Glutamatergic neuron (in vitro differentiated cells): Measurements from ENCODE around the gene PRDM1. TPM values are rescaled to one million over a fixed set of nuclear protein-coding genes. Genes with fewer than 3 reads are reported as not detected.

Experiments used
- DNase-seq: peaks from one replicate; pipeline ENCODE4 v3.0.0; 2022
- H3K27ac Mint-ChIP-seq: one replicate; pipeline ENCODE4 v1.8.0; 2020; ENCODE audit warnings: mild to moderate bottlenecking, mixed read lengths, inconsistent platforms; ENCODE audit not compliant: unreplicated experiment
- H3K27me3 Mint-ChIP-seq: one replicate; pipeline ENCODE4 v1.8.0; 2020; ENCODE audit warnings: mild to moderate bottlenecking, moderate library complexity, mixed read lengths, inconsistent platforms; ENCODE audit not compliant: unreplicated experiment
- H3K36me3 Mint-ChIP-seq: one replicate; pipeline ENCODE4 v1.8.0; 2020; ENCODE audit warnings: mild to moderate bottlenecking, mixed read lengths, inconsistent platforms; ENCODE audit not compliant: unreplicated experiment
- H3K4me1 Mint-ChIP-seq: one replicate; pipeline ENCODE4 v1.8.0; 2020; ENCODE audit warnings: mild to moderate bottlenecking, low read depth, mixed read lengths, inconsistent platforms; ENCODE audit not compliant: unreplicated experiment
- H3K4me3 Mint-ChIP-seq: one replicate; pipeline ENCODE4 v1.8.0; 2020; ENCODE audit warnings: mild to moderate bottlenecking, mixed read lengths, inconsistent platforms; ENCODE audit not compliant: unreplicated experiment
- H3K9me3 Mint-ChIP-seq: one replicate; pipeline ENCODE4 v1.8.0; 2020; ENCODE audit warnings: mild to moderate bottlenecking, moderate library complexity, mixed read lengths, inconsistent platforms; ENCODE audit not compliant: unreplicated experiment
- CTCF ChIP-seq: fragments of 200-600 bp; sonication (generic); IDR thresholded peaks from one replicate; pipeline ENCODE4 v1.5.0; 2021; ENCODE audit not compliant: partially characterized antibody, unreplicated experiment
- total RNA-seq: library from RNA; stranded (reverse); fragmentation: NEBNext Ultra II Directional; extraction: Animal tissue kit (Norgen Biotek cat#: 25700); gene quantifications from one replicate; pipeline ENCODE4 v1.2.1, GENCODE V29; 2021; ENCODE audit not compliant: unreplicated experiment

Gene PRDM1
- total RNA-seq, 1 donor from 2014 or later, result not detected

GRCh38 chr6:106102967-106103727 is 17.0 kb downstream of the PRDM1 start:
- Mint-ChIP-seq H3K27ac (no peak overlapping the region), H3K36me3 (no peaks in the 10 kb centered on the region), H3K27me3 (peaks cover 3% of the 10 kb centered on the region), H3K4me3 (no peak overlapping the region), H3K9me3 (no peaks in the 10 kb centered on the region), H3K4me1 (peaks cover 13% of the 10 kb centered on the region)
- no peak for DNase-seq
- TF ChIP-seq CTCF, result no peak

- Mint-ChIP-seq H3K9me3 (no peaks in the 10 kb centered on the region), H3K4me3 (no peak overlapping the region), H3K27me3 (no peaks in the 10 kb centered on the region), H3K27ac (no peak overlapping the region), H3K4me1 (peaks cover 7% of the 10 kb centered on the region), H3K36me3 (no peaks in the 10 kb centered on the region)
- TF ChIP-seq CTCF, result no peak
- no peak for DNase-seq
These were observed 17.6 kb downstream of the PRDM1 start for GRCh38 chr6:106103728-106104109.

GRCh38 chr6:106104476-106104875 is 18.3 kb downstream of the PRDM1 start:
- Mint-ChIP-seq H3K9me3 (no peaks in the 10 kb centered on the region), H3K27ac (no peak overlapping the region), H3K4me3 (no peak overlapping the region), H3K4me1 (peaks cover under 1% of the 10 kb centered on the region), H3K36me3 (no peaks in the 10 kb centered on the region), H3K27me3 (no peaks in the 10 kb centered on the region)
- no peak for DNase-seq
- TF ChIP-seq CTCF, result no peak

GRCh38 chr6:106104941-106105340 is 18.8 kb downstream of the PRDM1 start:
- no peak for TF ChIP-seq CTCF
- Mint-ChIP-seq H3K36me3 (no peaks in the 10 kb centered on the region), H3K27ac (no peak overlapping the region), H3K4me1 (no peaks in the 10 kb centered on the region), H3K27me3 (no peaks in the 10 kb centered on the region), H3K9me3 (no peaks in the 10 kb centered on the region), H3K4me3 (no peak overlapping the region)
- DNase-seq, result no peak

GRCh38 chr6:106105493-106105892 is 19.4 kb downstream of the PRDM1 start:
- DNase-seq, result no peak
- Mint-ChIP-seq H3K27me3 (no peaks in the 10 kb centered on the region), H3K27ac (no peak overlapping the region), H3K9me3 (no peaks in the 10 kb centered on the region), H3K36me3 (no peaks in the 10 kb centered on the region), H3K4me1 (no peaks in the 10 kb centered on the region), H3K4me3 (no peak overlapping the region)
- TF ChIP-seq CTCF, result no peak
